ENCODE measurements around the gene H1-8.

H1-8 gene

DNA sequence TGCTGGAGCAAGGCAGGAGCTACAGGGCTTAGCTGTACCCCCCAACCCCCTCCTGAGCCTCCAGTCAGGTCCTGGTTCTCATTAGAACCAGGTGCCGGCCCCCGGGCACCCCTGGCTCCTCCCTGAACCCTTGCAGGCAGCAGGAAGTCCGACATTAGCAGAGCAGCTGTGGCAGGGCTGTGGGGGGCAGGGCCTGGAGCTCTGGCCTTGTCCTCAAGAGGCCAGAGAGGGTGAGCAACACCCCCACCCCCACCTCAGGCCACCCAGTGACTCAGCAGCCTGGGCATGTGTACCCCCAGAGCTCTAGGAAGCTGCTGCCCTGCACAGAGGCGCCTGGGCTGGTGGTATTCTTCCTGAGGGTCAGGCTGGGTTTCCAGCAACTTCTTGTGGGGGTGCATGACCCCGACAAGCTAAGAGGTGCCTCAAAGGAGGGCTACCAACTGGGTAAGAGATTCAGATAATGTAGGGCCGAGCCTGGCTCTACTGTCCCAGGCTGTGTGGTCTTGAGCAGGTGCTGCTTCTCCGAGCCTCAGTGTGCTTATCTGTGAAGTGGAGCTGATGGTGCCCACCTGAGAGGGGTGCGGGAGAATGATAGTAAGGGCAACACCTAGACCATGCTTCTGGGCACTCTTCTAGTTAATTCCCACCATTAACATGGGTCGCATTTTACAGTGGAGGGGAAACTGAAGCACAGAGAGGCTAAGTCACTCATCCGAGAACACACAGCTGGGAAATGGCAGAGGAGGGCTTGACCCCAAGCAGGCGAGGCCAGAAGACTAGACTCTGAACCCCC lies 16.0 kb downstream of the H1-8 start:
- no peak for DNase-seq (ENCODE audit: low read depth)
- no peak overlapping the region for H3K4me3 ChIP-seq (ENCODE audit: low read depth, low read length)
- in situ Hi-C loops (cut with HindIII; ENCODE audit: low sequenced_read_pairs), result no loop called here
- TF ChIP-seq, protein P1, sequence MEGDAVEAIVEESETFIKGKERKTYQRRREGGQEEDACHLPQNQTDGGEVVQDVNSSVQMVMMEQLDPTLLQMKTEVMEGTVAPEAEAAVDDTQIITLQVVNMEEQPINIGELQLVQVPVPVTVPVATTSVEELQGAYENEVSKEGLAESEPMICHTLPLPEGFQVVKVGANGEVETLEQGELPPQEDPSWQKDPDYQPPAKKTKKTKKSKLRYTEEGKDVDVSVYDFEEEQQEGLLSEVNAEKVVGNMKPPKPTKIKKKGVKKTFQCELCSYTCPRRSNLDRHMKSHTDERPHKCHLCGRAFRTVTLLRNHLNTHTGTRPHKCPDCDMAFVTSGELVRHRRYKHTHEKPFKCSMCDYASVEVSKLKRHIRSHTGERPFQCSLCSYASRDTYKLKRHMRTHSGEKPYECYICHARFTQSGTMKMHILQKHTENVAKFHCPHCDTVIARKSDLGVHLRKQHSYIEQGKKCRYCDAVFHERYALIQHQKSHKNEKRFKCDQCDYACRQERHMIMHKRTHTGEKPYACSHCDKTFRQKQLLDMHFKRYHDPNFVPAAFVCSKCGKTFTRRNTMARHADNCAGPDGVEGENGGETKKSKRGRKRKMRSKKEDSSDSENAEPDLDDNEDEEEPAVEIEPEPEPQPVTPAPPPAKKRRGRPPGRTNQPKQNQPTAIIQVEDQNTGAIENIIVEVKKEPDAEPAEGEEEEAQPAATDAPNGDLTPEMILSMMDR (IDR thresholded peaks at IDR 0.05; ENCODE audit: low read depth, low read length, missing control alignments), result no peak

DNA sequence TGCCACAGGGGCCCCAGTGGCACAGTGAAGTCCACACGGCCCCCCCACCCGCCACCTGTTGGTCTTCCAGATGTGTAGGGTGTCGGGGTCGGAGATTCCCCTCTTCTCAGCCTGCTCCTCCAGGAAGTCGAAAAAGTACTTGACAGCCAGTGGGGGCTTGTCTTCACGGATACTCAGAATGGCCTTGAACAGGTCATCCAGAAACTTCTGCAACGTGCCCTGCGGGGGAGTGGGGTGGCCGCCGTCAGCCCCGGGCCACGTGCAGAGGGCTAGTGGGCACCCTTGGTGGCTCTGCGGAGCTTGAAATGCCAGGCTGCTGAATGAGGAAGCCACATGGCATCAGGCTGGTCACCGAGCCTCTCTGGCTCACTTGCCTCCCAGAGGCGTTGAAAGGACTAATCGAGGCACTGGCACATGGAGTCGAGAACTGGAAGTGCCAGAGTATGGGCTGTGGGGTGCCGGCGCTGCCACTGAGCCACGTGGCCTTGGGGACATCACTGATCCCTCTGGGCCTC lies 16.6 kb downstream of the H1-8 start:
- no peak overlapping the region for H3K4me3 ChIP-seq (ENCODE audit: low read depth, low read length)
- in situ Hi-C loops (cut with HindIII; ENCODE audit: low sequenced_read_pairs), result no loop called here
- DNase-seq (ENCODE audit: low read depth), result no peak
- TF ChIP-seq, protein P1 (IDR thresholded peaks at IDR 0.05; ENCODE audit: low read depth, low read length, missing control alignments), result no peak

DNA sequence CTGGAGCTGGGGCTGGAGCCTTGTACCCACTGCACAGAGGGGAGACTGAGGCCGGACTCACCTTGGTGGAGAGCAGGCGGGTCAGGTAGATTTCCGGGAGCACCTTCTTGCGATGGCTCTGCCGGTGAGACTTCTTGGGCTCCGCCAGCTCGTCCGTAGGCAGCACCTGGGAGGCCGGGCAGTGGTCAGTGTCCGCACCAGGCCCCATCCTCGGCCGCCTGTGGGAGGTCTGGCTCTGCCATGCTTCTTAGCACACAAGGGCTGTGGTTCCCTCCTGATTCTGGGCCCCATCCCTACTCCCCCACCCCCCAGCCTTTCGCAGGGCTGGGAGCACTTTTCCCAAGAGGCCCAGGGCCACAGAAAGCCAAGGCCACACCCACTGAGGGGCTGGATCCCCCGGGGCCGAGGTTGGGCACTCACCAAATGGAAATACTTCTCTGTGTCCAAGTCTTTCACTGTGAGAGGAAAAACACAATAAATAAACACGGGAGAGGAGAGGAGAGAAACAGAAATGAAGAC lies 17.4 kb downstream of the H1-8 start:
- in situ Hi-C loops (cut with HindIII; ENCODE audit: low sequenced_read_pairs), result no loop called here
- TF ChIP-seq, protein P1 (IDR thresholded peaks at IDR 0.05; ENCODE audit: low read depth, low read length, missing control alignments), result no peak
- DNase-seq (ENCODE audit: low read depth), result no peak
- H3K4me3 ChIP-seq (ENCODE audit: low read depth, low read length), result no peak overlapping the region

DNA sequence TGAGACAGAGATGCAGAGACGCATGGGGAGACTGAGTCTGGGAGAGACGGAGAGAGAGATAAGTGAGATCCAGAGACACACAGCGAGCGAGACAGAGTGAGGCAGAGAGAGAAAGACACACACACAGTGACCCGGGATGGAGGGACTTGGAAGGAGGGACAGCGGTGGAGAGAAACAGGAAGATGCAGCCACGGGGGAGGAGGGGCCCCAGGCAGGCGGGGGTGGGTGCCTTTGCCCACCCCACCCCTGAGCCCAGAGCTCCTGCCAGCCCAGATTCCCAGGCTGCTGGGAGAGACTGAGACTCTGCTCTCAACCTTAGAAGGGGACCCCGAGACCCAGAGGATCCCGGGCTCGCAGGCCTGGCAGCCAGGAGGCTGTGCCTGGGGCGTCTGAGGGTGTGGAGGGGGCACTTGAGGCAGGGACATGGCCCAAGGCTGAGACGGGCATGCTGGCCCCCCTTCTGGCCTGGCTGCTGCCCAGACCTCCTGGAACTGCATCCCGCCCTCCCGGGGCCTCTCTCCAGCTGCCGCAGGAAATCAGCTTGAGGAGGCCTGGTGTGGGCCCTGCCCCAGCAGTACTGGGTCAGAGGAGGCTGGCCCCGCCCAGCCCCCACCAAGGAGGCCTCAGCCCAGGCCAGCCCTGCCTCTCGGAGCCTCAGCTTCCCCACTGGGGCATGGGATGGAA lies 18.1 kb downstream of the H1-8 start:
- TF ChIP-seq, protein P1 (IDR thresholded peaks at IDR 0.05; ENCODE audit: low read depth, low read length, missing control alignments), result no peak
- peak; percentile 9 for DNase-seq (ENCODE audit: low read depth)

DNA sequence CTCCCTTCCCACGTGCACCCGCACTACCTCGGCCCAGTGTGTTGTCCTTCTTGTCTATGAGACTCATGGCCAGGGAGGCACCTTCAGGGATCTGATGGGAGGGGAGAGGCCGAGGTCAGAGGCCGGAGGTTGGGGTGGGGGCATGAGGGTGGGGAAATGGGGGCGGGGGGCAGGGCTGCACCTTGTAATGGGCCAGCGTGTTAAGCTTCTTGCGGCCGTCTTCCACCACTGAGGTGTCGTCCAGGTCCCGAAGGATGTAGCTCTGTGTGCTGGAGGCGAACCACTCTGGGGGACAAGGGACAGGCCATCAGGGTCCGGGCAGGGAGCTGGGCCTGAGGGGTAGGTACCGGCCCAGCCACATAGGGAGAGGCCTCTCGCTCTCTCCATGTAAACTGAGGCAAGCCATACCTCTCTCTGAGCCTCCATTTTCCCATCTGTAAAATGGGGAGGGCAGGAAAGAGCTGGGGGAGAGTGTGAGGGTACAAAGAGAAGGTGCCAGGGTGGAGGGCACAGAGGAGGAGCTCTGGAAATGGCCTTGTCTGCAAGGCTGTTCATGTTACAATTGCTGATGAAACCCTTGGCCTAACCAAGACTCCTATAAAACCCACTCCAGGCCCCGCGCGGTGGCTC lies 18.8 kb downstream of the H1-8 start:
- in situ Hi-C loops (cut with HindIII; ENCODE audit: low sequenced_read_pairs), result no loop called here
- H3K4me3 ChIP-seq (ENCODE audit: low read depth, low read length), result no peak overlapping the region
- no peak for DNase-seq (ENCODE audit: low read depth)
- TF ChIP-seq, protein P1 (IDR thresholded peaks at IDR 0.05; ENCODE audit: low read depth, low read length, missing control alignments), result no peak

More for the DNA sequence above, 18.1 kb downstream of the H1-8 start:
- no peak overlapping the region for H3K4me3 ChIP-seq (ENCODE audit: low read depth, low read length)
- in situ Hi-C loops (cut with HindIII; ENCODE audit: low sequenced_read_pairs), result no loop called here

DNA sequence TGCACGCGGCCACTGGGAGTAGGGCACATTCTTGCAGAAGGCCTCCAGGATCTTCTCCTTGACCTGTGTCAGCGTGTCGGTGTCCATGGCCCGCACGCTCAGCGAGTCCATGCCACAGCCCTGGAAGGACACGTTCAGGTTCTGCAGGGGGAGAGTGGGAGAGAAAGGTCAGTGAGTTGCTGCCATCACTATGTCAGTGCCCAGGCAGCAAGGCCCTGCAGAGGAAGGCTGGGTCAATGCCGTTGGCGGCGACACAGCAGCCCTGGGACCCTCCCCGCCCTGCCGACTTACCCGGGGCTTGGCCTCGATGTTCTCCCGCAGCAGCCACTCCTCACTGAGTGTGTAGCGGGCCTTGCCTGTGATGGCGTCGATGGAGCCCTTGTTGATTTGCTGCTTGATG lies 19.8 kb downstream of the H1-8 start:
- in situ Hi-C loops (cut with HindIII; ENCODE audit: low sequenced_read_pairs), result no loop called here
- TF ChIP-seq, protein P1 (IDR thresholded peaks at IDR 0.05; ENCODE audit: low read depth, low read length, missing control alignments), result no peak
- no peak overlapping the region for H3K4me3 ChIP-seq (ENCODE audit: low read depth, low read length)
- DNase-seq (ENCODE audit: low read depth), result no peak
